ENCODE data around the gene AHDC1. TPM values are rescaled to one million over a fixed set of nuclear protein-coding genes. Genes with fewer than 3 reads are reported as not detected.
A peak's percentile ranks its signal among the peaks of the same experiment; 100 is the strongest.
"Not testable (repeated sequence)": the region's sequence is repeated elsewhere in the genome, so short reads cannot be mapped to it uniquely, and the experiment has no call there.

The AHDC1 gene
- polyA plus RNA-seq, 5 donors, result 25.5 to 51.2 (median 47.9) TPM

DNA sequence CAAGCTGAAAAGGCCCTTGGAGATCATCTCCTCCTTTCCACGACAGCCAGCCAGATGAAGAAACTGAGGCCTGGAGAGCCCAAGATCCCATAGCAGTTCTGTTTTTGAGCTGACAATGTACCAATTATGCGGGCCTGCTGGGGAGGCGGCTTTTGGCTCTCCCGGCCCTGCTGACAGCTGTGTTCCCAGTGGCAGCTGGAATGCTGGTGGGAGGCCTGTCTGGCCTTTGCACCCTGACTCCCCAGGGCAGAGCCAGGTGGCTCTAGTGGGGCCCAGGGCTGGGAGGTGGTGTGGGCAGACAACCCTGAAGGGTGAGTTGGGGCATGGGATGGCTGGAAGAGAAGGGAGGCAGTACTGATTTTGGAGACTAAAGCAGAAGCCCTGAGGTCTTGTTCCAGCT lies 83.3 kb downstream of the AHDC1 start:
- DNase-seq, result no peak

DNA sequence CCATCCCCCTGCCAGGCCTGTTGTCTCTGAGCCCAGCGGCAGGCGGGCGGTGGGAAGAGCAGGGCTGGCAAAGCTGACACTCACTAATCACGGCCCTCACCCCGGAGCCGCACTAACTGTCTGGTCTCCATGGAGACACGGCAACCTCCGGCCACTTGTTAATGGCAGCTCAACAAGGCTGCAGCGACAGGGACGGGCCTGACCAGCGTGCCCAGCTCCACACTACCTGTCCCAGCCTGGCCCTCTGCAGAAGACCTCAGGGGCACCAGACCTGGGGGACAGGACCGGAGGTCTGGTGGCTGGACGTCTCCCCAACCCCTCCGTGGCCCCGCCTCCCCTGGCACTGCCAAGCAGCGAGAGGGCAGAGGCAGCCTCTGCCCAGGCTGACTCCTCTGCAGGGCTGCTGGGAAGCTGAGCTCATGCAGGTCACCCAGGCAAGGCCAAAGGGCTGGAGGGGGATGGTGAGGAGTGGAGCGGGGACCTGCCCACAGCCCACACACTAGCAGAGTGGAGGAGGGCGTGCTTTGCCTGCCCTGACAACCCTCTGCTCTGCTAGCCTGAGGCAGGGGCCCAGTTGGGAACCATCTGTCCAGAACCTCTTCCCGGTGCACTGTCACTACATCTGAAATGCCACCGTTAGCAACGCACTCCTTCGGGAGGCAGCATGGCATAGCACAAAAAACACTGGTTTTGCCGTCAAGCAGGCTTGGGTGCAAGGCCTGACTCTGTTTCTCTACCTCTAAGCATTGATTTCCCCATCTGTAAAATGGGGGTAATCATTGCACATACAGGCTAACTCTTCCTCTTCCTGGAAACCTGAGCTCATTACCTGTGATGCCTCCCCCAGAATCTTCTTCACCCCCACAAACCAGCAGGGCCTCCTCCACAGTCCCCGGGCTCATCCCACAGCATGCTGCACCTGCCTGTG lies 84.3 kb downstream of the AHDC1 start:
- DNase-seq, result no peak

- no peak for DNase-seq
Observed at GRCh38 chr1:27518808-27519207, 85.1 kb downstream of the AHDC1 start.

GRCh38 chr1:27517907-27518718 lies 85.8 kb downstream of the AHDC1 start:
- DNase-seq, result no peak

GRCh38 chr1:27517301-27517700 lies 86.6 kb downstream of the AHDC1 start:
- DNase-seq, result no peak

- no peak for DNase-seq
Observed at GRCh38 chr1:27515626-27516025, 88.3 kb downstream of the AHDC1 start.

- DNase-seq, result no peak
Observed at GRCh38 chr1:27513958-27514357, 90.0 kb downstream of the AHDC1 start.

DNA sequence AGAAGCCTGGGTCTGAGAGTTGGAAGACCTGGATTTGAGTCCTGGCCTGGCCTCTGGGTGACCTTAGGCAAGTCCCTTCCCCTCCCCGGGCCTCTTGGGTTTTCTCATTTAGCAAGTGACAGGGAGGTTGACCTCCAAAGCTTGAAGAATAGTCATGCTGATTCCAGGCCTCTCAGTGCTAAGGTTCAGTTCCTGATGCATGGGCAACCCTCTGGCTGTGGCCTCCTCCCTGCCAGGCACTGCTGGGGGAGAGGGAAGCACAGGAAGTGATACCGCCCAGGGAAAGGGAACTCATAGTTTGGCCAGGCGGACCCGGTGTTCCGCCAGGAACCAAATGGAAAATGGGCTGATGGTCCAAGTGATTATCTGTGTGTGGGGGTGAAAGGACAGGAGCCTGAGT lies 90.4 kb downstream of the AHDC1 start:
- DNase-seq, result no peak

DNA sequence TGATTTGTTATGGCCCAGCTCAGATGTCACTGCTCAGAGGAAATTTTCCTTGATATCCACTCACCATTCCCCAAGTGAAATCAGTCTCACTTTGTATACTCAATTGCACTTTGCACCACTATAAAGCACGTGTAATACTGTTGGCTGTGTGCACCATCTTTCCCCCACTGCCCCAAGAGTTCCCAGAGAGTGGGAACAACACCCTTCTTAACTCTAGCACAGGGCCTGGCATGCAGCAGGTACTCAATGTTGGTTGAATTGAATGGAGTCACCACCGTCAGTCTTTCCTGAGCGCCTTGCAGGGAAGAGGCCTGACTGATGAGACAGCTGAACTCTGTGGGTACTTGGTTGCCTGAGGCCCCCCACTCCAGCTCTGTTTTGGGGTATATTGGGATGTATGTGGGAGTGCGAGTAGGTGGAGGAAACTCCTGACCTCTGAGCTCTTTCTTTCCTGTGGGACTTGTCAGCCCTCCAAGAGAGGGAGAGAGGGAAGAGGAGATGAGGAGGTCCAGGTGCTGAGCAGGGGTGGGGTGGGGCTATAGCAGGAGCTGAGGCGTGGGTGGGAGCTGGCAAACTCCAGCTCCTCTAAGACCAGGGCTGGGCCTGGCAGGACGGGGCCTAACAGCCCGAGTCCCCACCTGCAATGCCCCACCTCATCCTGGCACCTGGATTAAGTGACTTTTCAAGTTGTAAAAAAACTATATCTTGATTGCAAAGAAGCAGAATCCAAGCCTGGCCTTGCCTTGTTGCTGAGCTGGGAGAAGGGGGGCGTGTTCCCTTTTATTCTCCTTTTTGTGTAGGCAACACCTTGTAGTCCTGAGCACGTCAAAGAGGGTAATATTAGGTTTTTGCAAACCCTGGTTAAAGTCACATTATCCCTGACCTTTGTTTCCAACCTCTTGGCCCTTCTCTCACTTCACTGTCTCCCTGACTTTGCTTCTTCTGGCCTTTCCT lies 94.5 kb downstream of the AHDC1 start:
- DNase-seq, result no peak

GRCh38 chr1:27507960-27508665 lies 95.8 kb downstream of the AHDC1 start:
- no peak for DNase-seq

GRCh38 chr1:27506703-27507102 lies 97.2 kb downstream of the AHDC1 start:
- no peak for DNase-seq

GRCh38 chr1:27505420-27505680 lies 98.6 kb downstream of the AHDC1 start:
- no peak for DNase-seq

DNA sequence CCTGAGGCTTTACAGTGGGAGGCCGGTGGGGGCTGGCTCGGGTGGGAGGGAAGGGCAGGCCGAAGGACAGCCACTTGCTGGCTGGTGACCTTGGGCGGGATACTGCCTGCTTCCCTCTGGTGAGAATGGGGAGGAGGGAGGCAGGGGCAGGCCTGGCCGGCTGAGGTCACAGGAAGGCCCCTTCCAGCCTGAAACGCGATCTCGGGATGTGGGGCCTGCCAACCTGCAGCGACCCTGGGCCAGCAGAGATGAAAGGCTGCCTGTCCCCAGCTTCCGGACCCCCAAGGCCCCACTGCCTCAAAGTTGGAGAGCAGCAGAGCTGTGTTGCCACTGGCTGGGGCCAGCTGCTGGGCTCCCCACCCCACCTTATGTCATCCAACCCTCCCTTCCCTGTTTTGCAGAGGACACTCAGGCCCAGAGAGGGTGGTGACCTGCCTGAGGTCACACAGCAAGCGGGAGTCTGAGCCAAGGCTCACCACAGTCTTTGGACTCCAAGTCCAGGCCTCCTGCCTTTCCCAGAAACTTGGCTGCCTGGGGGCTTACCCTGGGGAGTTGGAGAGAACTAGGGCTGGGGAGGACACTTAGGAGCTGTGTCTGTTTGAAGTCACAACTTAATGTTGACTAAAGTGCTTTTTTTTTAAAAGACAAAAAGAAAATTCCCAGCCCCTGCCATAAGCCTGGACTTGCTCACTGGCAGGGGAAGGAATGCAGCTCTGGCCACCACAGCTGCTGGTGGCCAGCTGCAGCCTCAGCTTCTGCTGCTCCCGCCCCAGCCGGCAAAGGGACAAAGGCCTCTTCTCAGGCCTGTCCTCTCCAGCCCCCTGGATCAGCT lies 99.1 kb downstream of the AHDC1 start:
- DNase-seq, result peak in 1 of 2 donors; percentile 69

- DNase-seq, result no peak
Observed at GRCh38 chr1:27503844-27504587, 99.9 kb downstream of the AHDC1 start.

DNA sequence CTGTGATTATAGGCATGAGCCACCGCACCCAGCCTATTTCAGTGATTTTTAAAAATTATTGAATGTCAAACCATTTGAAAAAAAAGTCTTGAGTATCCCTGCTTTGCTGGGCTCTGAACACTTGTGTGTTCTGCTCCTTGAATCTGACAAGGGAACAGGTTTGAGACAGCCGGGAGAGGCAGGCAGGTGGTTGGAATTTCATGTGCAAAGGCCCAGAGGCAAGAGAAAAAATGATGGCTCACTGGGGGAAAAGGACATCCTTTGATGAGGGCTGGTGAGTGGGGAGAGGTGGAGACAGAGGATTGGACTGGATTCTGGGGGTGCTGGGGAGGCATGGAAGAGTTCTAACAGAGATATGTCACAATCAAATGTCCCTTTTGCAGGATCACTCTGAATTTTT lies 100.9 kb downstream of the AHDC1 start:
- DNase-seq, result no peak

- not testable (repeated sequence) for DNase-seq
Observed at GRCh38 chr1:27501159-27501558, 102.8 kb downstream of the AHDC1 start.

GRCh38 chr1:27499142-27499541 lies 104.8 kb downstream of the AHDC1 start:
- no peak for DNase-seq

DNA sequence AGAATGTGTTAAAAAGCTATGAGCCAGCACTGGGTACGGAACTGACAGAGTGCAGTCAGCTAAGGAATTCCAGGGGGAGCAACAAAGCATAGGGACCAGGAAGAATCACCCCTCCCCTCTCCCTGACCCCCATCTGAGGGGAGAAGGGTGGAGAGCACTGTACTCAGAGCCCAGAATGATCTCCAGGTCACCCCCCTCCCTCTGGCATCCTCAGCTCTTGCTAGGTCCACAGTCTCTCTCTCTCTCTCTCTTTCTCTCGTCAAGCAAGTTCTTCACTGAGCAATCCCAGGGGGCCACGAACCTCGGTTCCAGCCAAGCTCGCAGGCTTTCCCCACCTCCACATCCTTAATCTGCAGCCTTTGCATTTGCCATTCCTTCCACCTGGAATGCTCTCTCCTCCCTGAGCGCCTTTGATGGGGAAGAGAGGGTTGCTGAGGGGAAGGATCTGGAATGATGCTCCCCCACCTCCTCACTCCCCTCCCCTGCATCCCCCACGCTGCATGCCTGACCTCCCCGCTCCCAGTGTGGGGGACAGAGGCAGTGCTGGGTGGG lies 107.3 kb downstream of the AHDC1 start:
- DNase-seq, result no peak

- DNase-seq, result no peak
Observed at GRCh38 chr1:27492796-27493195, 111.1 kb downstream of the AHDC1 start.

Data from right lung (tissue), 5 donors.